Neuronal stem cell (in vitro differentiated cells): ENCODE data around the gene RIGI.

Source experiments
- DNase-seq: peaks from one replicate; pipeline ENCODE4 v3.0.0-alpha.2; 2013; ENCODE audit warnings: low spot score
- H2AFZ ChIP-seq: one replicate; pipeline ENCODE4 v1.6.1; 2013; ENCODE audit warnings: mild to moderate bottlenecking, low read length, inconsistent platforms
- H2AK5ac ChIP-seq: 2 replicates; pipeline ENCODE4 v1.6.1; 2013; ENCODE audit warnings: low read depth, mild to moderate bottlenecking, inconsistent platforms, low read length, moderate library complexity, mixed read lengths
- H2BK120ac ChIP-seq: 2 replicates; pipeline ENCODE4 v1.6.1; 2013; ENCODE audit warnings: low read depth, mild to moderate bottlenecking, inconsistent platforms, low read length, moderate library complexity, mixed read lengths
- H2BK12ac ChIP-seq: one replicate; pipeline ENCODE4 v1.6.1; 2013; ENCODE audit warnings: low read length, inconsistent platforms
- H2BK15ac ChIP-seq: 2 replicates; pipeline ENCODE4 v1.6.1; 2013; ENCODE audit warnings: mild to moderate bottlenecking, low read length, inconsistent platforms, mixed read lengths
- H2BK5ac ChIP-seq: one replicate; pipeline ENCODE4 v1.6.1; 2013; ENCODE audit warnings: inconsistent platforms, mild to moderate bottlenecking, low read length, moderate library complexity
- H3K14ac ChIP-seq: one replicate; pipeline ENCODE4 v1.6.1; 2013; ENCODE audit warnings: low read length, inconsistent platforms
- H3K18ac ChIP-seq: 2 replicates; pipeline ENCODE4 v1.6.1; 2013; ENCODE audit warnings: low read length, inconsistent platforms
- H3K23ac ChIP-seq: 2 replicates; pipeline ENCODE4 v1.6.1; 2013; ENCODE audit warnings: low read depth, mild to moderate bottlenecking, mixed read lengths, low read length, inconsistent platforms; ENCODE audit not compliant: poor library complexity
- H3K27ac ChIP-seq: replicated peaks from 3 replicates; pipeline ENCODE4 v1.5.1; 2013; ENCODE audit warnings: low read length, inconsistent platforms
- H3K27me3 ChIP-seq, 3 experiments: 2 replicates each; pipeline ENCODE4 v1.6.1; 2013; ENCODE audit warnings: low read length in 3 of 3, mild to moderate bottlenecking in 2 of 3, inconsistent platforms in 1 of 3, low read depth in 1 of 3, mixed read lengths in 1 of 3, moderate library complexity in 1 of 3; ENCODE audit not compliant: control insufficient read depth in 3 of 3, insufficient read depth in 3 of 3
- H3K36me3 ChIP-seq, 2 donors: replicated peaks in 1 of 2; 2 replicates each; pipeline ENCODE4 v1.6.1; 2013; ENCODE audit warnings: low read length in 2 of 2; ENCODE audit not compliant: control insufficient read depth in 2 of 2, insufficient read depth in 2 of 2
- H3K4ac ChIP-seq: 2 replicates; pipeline ENCODE4 v1.6.1; 2013; ENCODE audit warnings: inconsistent platforms, mild to moderate bottlenecking, low read length, moderate library complexity
- H3K4me1 ChIP-seq, 2 donors: 1 replicate in 1 of 2; 2 replicates in 1 of 2; pipeline ENCODE4 v1.6.1; 2013; ENCODE audit warnings: low read length in 2 of 2, low read depth in 1 of 2; ENCODE audit not compliant: control insufficient read depth in 2 of 2, insufficient read depth in 1 of 2
- H3K4me2 ChIP-seq: one replicate; pipeline ENCODE4 v1.6.1; 2013; ENCODE audit warnings: mild to moderate bottlenecking, low read length, inconsistent platforms; ENCODE audit not compliant: insufficient read depth, poor library complexity, severe bottlenecking
- H3K4me3 ChIP-seq, 2 donors: 2 replicates each; pipeline ENCODE4 v1.5.1; 2013; ENCODE audit warnings: low read length in 2 of 2, mild to moderate bottlenecking in 2 of 2, inconsistent platforms in 1 of 2, moderate library complexity in 1 of 2
- H3K79me1 ChIP-seq: one replicate; pipeline ENCODE4 v1.6.1; 2013; ENCODE audit warnings: low read depth, mild to moderate bottlenecking, inconsistent platforms, low read length, moderate library complexity
- H3K9ac ChIP-seq: one replicate; pipeline ENCODE4 v1.6.1; 2013; ENCODE audit warnings: mild to moderate bottlenecking, low read depth, low read length, inconsistent platforms; ENCODE audit not compliant: poor library complexity
- H3K9me3 ChIP-seq, 2 donors: replicated peaks in 1 of 2; 2 replicates each; pipeline versions ENCODE3 to v1.6.1; 2013; ENCODE audit warnings: low read length in 2 of 2, mild to moderate bottlenecking in 2 of 2, inconsistent platforms in 1 of 2, low read depth in 1 of 2, mixed read lengths in 1 of 2, moderate library complexity in 1 of 2; ENCODE audit not compliant: control insufficient read depth in 2 of 2, insufficient read depth in 1 of 2
- H4K8ac ChIP-seq: one replicate; pipeline ENCODE4 v1.6.1; 2013; ENCODE audit warnings: low read depth, mild to moderate bottlenecking, inconsistent platforms, low read length, moderate library complexity
- H4K91ac ChIP-seq: one replicate; pipeline ENCODE4 v1.6.1; 2013; ENCODE audit warnings: low read length, low read depth, mild to moderate bottlenecking, inconsistent platforms; ENCODE audit not compliant: poor library complexity
- WGBS, 2 donors: extraction: QIAGEN DNeasy Blood & Tissue Kit; methylation state at CpG; one replicate each; pipeline ENCODE4 v1.1.7; 2013; ENCODE audit warnings: missing lambda C conversion rate in 2 of 2, mixed read lengths in 1 of 2; ENCODE audit not compliant: insufficient read length in 2 of 2, insufficient replicate concordance in 1 of 2; ENCODE audit errors: extremely low coverage in 2 of 2; 5-methylcytosine and 5-hydroxymethylcytosine counted together

RIGI gene

DNA sequence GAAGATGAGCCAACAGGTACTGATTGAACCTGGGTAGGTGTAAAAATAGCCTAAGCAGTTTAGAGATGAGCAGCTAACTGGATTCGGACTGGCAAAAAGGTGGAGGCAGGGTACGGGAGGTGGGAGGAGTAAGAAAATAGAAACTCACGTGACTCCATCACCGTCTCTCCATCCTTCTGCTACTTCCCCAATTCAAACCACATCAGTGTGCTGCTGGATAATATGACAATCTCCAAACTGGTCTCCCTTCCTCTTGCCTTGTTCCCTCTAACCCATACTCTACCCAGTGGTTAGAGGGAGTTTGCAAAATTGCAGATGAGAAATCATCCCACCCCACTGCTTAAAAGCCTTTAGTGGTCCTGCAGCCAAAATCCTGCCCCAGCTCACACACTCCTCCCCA, 42.7 kb downstream of the RIGI start:
- no peak overlapping the region for H2BK12ac ChIP-seq
- H2BK5ac ChIP-seq: no peak overlapping the region
- H3K9ac ChIP-seq: no peak overlapping the region
- no peak overlapping the region for H3K4me3 ChIP-seq
- H2BK15ac ChIP-seq: no peak overlapping the region
- no peak overlapping the region for H4K8ac ChIP-seq
- no CpG with 5 or more reads among the region's 4 CpGs for WGBS, 2 donors
- H2BK120ac ChIP-seq: no peak overlapping the region
- no peak overlapping the region for H2AFZ ChIP-seq
- no peaks in the 10 kb centered on the region for H3K27me3 ChIP-seq
- no peak overlapping the region for H4K91ac ChIP-seq
- no peak overlapping the region for H3K27ac ChIP-seq
- H3K36me3 ChIP-seq: peaks cover 0 to 31% of the 10 kb centered on the region in 2 donors
- no peak overlapping the region for H3K4ac ChIP-seq
- no peak overlapping the region for H3K4me2 ChIP-seq
- H3K4me1 ChIP-seq: no peaks in the 10 kb centered on the region
- no peak overlapping the region for H3K14ac ChIP-seq
- H3K23ac ChIP-seq: no peak overlapping the region
- no peaks in the 10 kb centered on the region for H3K79me1 ChIP-seq
- H2AK5ac ChIP-seq: no peak overlapping the region
- no peaks in the 10 kb centered on the region for H3K9me3 ChIP-seq
- H3K18ac ChIP-seq: no peak overlapping the region
- DNase-seq: no peak
